Rectal smooth muscle tissue (tissue), 1 donor: ENCODE results near the gene RRBP1.

Experiments
- H3K27ac ChIP-seq: one replicate; pipeline ENCODE4 v1.7.0; 2013; ENCODE audit warnings: low read depth, low read length, inconsistent platforms
- H3K27me3 ChIP-seq: one replicate; pipeline ENCODE4 v1.7.0; 2013; ENCODE audit warnings: low read length; ENCODE audit not compliant: control insufficient read depth, insufficient read depth
- H3K36me3 ChIP-seq: one replicate; pipeline ENCODE4 v1.7.0; 2013; ENCODE audit warnings: low read length; ENCODE audit not compliant: control insufficient read depth, insufficient read depth
- H3K4me1 ChIP-seq: one replicate; pipeline ENCODE4 v1.7.0; 2013; ENCODE audit warnings: low read length; ENCODE audit not compliant: control insufficient read depth, insufficient read depth
- H3K4me3 ChIP-seq: one replicate; pipeline ENCODE4 v1.7.0; 2013; ENCODE audit warnings: low read length
- H3K9ac ChIP-seq: one replicate; pipeline ENCODE4 v1.7.0; 2013; ENCODE audit warnings: low read length

The RRBP1 gene

GRCh38 chr20:17701826-17702225 is 19.8 kb upstream of the RRBP1 start:
- Histone ChIP-seq H3K4me3 (no peak overlapping the region), H3K9ac (no peak overlapping the region), H3K4me1 (no peaks in the 10 kb centered on the region), H3K27ac (no peak overlapping the region), H3K36me3 (no peaks in the 10 kb centered on the region), H3K27me3 (no peaks in the 10 kb centered on the region)

GRCh38 chr20:17700637-17701036 is 18.6 kb upstream of the RRBP1 start:
- Histone ChIP-seq H3K27me3 (no peaks in the 10 kb centered on the region), H3K27ac (no peak overlapping the region), H3K4me3 (no peak overlapping the region), H3K36me3 (no peaks in the 10 kb centered on the region), H3K4me1 (no peaks in the 10 kb centered on the region), H3K9ac (no peak overlapping the region)

GRCh38 chr20:17699931-17700351 is 17.9 kb upstream of the RRBP1 start, which contains the start of gene BANF2:
Gene BANF2 (plus strand): TSS chr20:17699966. CDS start chr20:17725026, 25,060 bp downstream.
- Histone ChIP-seq H3K27me3 (no peaks in the 10 kb centered on the region), H3K36me3 (no peaks in the 10 kb centered on the region), H3K4me1 (no peaks in the 10 kb centered on the region), H3K4me3 (no peak within 1 kb of the TSS), H3K27ac (no peak within 1 kb of the TSS), H3K9ac (no peak within 1 kb of the TSS)

GRCh38 chr20:17698384-17698783 is 16.3 kb upstream of the RRBP1 start:
- no peaks in the 10 kb centered on the region for H3K27me3 ChIP-seq

GRCh38 chr20:17697171-17697570 is 15.1 kb upstream of the RRBP1 start:
- no peak overlapping the region for H3K4me3 ChIP-seq
- H3K9ac ChIP-seq, result no peak overlapping the region
- H3K27me3 ChIP-seq, result no peaks in the 10 kb centered on the region
- H3K36me3 ChIP-seq, result no peaks in the 10 kb centered on the region
- no peak overlapping the region for H3K27ac ChIP-seq
- peaks cover 2% of the 10 kb centered on the region for H3K4me1 ChIP-seq

More at GRCh38 chr20:17698384-17698783, 16.3 kb upstream of the RRBP1 start:
- Histone ChIP-seq H3K9ac (no peak overlapping the region), H3K4me3 (no peak overlapping the region), H3K27ac (no peak overlapping the region), H3K4me1 (no peaks in the 10 kb centered on the region), H3K36me3 (no peaks in the 10 kb centered on the region)

GRCh38 chr20:17696287-17696686 is 14.2 kb upstream of the RRBP1 start:
- H3K4me1 ChIP-seq, result peaks cover 2% of the 10 kb centered on the region
- no peaks in the 10 kb centered on the region for H3K36me3 ChIP-seq
- H3K27ac ChIP-seq, result no peak overlapping the region
- H3K4me3 ChIP-seq, result no peak overlapping the region
- H3K9ac ChIP-seq, result no peak overlapping the region
- H3K27me3 ChIP-seq, result no peaks in the 10 kb centered on the region

GRCh38 chr20:17694767-17695166 is 12.7 kb upstream of the RRBP1 start:
- no peak overlapping the region for H3K4me3 ChIP-seq
- H3K27me3 ChIP-seq, result no peaks in the 10 kb centered on the region
- no peak overlapping the region for H3K9ac ChIP-seq

GRCh38 chr20:17693444-17694001 is 11.5 kb upstream of the RRBP1 start:
- H3K9ac ChIP-seq, result peak overlapping the region; percentile 1
- H3K36me3 ChIP-seq, result no peaks in the 10 kb centered on the region
- H3K4me3 ChIP-seq, result no peak overlapping the region
- H3K27ac ChIP-seq, result no peak overlapping the region
- peaks cover 2% of the 10 kb centered on the region for H3K4me1 ChIP-seq
- H3K27me3 ChIP-seq, result no peaks in the 10 kb centered on the region

More at GRCh38 chr20:17694767-17695166, 12.7 kb upstream of the RRBP1 start:
- H3K36me3 ChIP-seq, result no peaks in the 10 kb centered on the region
- H3K4me1 ChIP-seq, result peaks cover 2% of the 10 kb centered on the region
- H3K27ac ChIP-seq, result no peak overlapping the region

GRCh38 chr20:17691758-17692157 is 9.7 kb upstream of the RRBP1 start:
- Histone ChIP-seq H3K36me3 (no peaks in the 10 kb centered on the region), H3K27ac (no peak overlapping the region), H3K4me1 (peaks cover 2% of the 10 kb centered on the region), H3K4me3 (no peak overlapping the region), H3K9ac (no peak overlapping the region), H3K27me3 (no peaks in the 10 kb centered on the region)

- H3K36me3 ChIP-seq, result no peaks in the 10 kb centered on the region
- H3K4me3 ChIP-seq, result no peak overlapping the region
- H3K4me1 ChIP-seq, result peaks cover 2% of the 10 kb centered on the region
- H3K27me3 ChIP-seq, result no peaks in the 10 kb centered on the region
- H3K9ac ChIP-seq, result no peak overlapping the region
- no peak overlapping the region for H3K27ac ChIP-seq
These were observed 8.1 kb upstream of the RRBP1 start for GRCh38 chr20:17690144-17690543.

GRCh38 chr20:17688965-17689364 is 6.9 kb upstream of the RRBP1 start:
- no peaks in the 10 kb centered on the region for H3K36me3 ChIP-seq
- peaks cover 2% of the 10 kb centered on the region for H3K4me1 ChIP-seq
- no peak overlapping the region for H3K9ac ChIP-seq
- no peak overlapping the region for H3K4me3 ChIP-seq
- H3K27me3 ChIP-seq, result no peaks in the 10 kb centered on the region
- H3K27ac ChIP-seq, result no peak overlapping the region

- H3K27ac ChIP-seq, result no peak overlapping the region
- H3K9ac ChIP-seq, result no peak overlapping the region
- H3K27me3 ChIP-seq, result no peaks in the 10 kb centered on the region
- no peaks in the 10 kb centered on the region for H3K36me3 ChIP-seq
- H3K4me1 ChIP-seq, result peaks cover under 1% of the 10 kb centered on the region
- no peak overlapping the region for H3K4me3 ChIP-seq
These were observed 5.8 kb upstream of the RRBP1 start for GRCh38 chr20:17687800-17688199.

- peaks cover 6% of the 10 kb centered on the region for H3K4me1 ChIP-seq
- H3K4me3 ChIP-seq, result no peak overlapping the region
- H3K9ac ChIP-seq, result no peak overlapping the region
- H3K36me3 ChIP-seq, result no peaks in the 10 kb centered on the region
- no peak overlapping the region for H3K27ac ChIP-seq
- no peaks in the 10 kb centered on the region for H3K27me3 ChIP-seq
These were observed 3.1 kb upstream of the RRBP1 start for GRCh38 chr20:17685168-17685567.
